ENCODE results near the gene TES.

The TES gene

GRCh38 chr7:116197360-116197759 lies 13.0 kb upstream of the TES start:
- in situ Hi-C loops (cut with MboI; ENCODE audit: low pct_unique_long_range_greater_than_20kb, low sequenced_read_pairs, unreplicated experiment): no loop called here
- DNase-seq (ENCODE audit: low spot score): no peak
- TF ChIP-seq, protein P1, sequence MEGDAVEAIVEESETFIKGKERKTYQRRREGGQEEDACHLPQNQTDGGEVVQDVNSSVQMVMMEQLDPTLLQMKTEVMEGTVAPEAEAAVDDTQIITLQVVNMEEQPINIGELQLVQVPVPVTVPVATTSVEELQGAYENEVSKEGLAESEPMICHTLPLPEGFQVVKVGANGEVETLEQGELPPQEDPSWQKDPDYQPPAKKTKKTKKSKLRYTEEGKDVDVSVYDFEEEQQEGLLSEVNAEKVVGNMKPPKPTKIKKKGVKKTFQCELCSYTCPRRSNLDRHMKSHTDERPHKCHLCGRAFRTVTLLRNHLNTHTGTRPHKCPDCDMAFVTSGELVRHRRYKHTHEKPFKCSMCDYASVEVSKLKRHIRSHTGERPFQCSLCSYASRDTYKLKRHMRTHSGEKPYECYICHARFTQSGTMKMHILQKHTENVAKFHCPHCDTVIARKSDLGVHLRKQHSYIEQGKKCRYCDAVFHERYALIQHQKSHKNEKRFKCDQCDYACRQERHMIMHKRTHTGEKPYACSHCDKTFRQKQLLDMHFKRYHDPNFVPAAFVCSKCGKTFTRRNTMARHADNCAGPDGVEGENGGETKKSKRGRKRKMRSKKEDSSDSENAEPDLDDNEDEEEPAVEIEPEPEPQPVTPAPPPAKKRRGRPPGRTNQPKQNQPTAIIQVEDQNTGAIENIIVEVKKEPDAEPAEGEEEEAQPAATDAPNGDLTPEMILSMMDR (IDR thresholded peaks at IDR 0.05; ENCODE audit: extremely low read depth, insufficient read depth, missing control alignments): no peak

- TF ChIP-seq, protein P1 (IDR thresholded peaks at IDR 0.05; ENCODE audit: extremely low read depth, insufficient read depth, missing control alignments): no peak
- in situ Hi-C loops (cut with MboI; ENCODE audit: low pct_unique_long_range_greater_than_20kb, low sequenced_read_pairs, unreplicated experiment): no loop called here
- DNase-seq (ENCODE audit: low spot score): no peak
Observed at GRCh38 chr7:116198748-116199410, 11.5 kb upstream of the TES start.

GRCh38 chr7:116200963-116201362 lies 9.4 kb upstream of the TES start:
- TF ChIP-seq, protein P1 (IDR thresholded peaks at IDR 0.05; ENCODE audit: extremely low read depth, insufficient read depth, missing control alignments): no peak
- DNase-seq (ENCODE audit: low spot score): no peak
- in situ Hi-C loops (cut with MboI; ENCODE audit: low pct_unique_long_range_greater_than_20kb, low sequenced_read_pairs, unreplicated experiment): no loop called here

DNA sequence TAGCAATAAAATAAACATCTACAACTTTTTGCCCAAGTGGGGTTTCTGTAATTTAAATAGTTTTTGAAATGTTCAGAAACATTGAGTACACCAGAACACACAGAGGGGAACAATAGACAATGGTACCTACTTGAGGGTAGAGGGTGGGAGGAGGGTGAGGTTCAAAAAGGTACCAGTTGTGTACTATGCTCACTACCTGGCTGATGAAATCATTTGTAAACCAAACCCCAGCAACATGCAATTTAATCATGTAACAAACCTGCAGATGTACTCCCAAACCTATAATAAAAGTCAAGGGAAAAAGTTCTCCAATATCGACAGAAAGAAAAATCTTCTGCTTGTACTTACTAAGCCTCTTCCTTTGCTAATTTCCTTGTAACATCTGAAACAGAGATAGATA lies 4.2 kb upstream of the TES start:
- DNase-seq (ENCODE audit: low spot score): no peak
- TF ChIP-seq, protein P1 (IDR thresholded peaks at IDR 0.05; ENCODE audit: extremely low read depth, insufficient read depth, missing control alignments): no peak
- in situ Hi-C loops (cut with MboI; ENCODE audit: low pct_unique_long_range_greater_than_20kb, low sequenced_read_pairs, unreplicated experiment): no loop called here

DNA sequence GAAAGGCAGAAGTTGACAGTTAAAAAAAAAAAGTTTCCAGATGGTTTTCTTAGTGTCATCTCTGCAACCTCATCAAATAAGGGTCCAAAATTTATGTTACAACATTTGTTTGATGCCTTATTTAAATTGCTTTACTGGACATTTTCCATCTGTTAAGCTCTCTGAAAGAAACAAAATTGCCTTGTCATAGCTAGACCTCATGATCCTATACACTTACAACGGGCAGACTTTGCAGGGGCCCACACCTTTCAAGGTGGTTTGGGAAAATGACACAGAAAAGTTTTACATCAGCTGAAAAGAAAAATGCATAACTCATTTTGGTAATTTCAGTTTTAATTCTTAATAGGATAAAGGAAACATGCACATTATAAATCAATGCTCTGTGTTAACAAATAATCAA lies 1.4 kb upstream of the TES start:
- DNase-seq (ENCODE audit: low spot score): no peak
- in situ Hi-C loops (cut with MboI; ENCODE audit: low pct_unique_long_range_greater_than_20kb, low sequenced_read_pairs, unreplicated experiment): no loop called here
- TF ChIP-seq, protein P1 (IDR thresholded peaks at IDR 0.05; ENCODE audit: extremely low read depth, insufficient read depth, missing control alignments): no peak

DNA sequence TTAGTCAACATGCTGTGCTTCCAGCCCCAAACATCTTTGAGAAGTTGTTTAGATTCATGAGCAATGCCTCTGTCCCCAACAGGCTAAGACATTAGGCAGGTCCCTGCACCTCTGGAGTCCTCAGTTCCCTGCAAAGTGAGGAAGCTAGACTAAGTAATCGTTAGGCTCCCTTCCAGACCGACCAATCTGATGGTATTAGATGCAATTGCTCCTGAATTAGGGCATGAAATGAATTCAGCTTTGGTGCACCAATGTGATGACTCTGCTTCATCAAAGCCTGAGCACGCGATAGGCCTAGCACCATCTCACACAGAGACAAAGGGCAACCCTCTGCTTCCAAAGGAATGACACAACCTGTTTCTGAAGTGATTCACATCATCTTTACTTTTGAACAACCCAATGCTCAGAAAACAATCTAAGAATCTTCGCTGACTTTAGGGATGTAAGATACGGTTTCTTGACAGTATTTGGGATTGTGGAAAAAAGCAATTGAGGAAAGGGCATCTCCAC lies 723 bp upstream of the TES start:
- in situ Hi-C loops (cut with MboI; ENCODE audit: low pct_unique_long_range_greater_than_20kb, low sequenced_read_pairs, unreplicated experiment): no loop called here
- no peak for DNase-seq (ENCODE audit: low spot score)
- TF ChIP-seq, protein P1 (IDR thresholded peaks at IDR 0.05; ENCODE audit: extremely low read depth, insufficient read depth, missing control alignments): no peak
